HUES6 (cell line): ENCODE results near the gene TLCD1.

ENCODE experiments used
- H3K27ac ChIP-seq: 2 replicates; pipeline ENCODE4 v1.7.0; 2013; ENCODE audit warnings: low read depth, mild to moderate bottlenecking, low read length, inconsistent platforms
- H3K27me3 ChIP-seq: 2 replicates; pipeline ENCODE4 v1.6.1; 2013; ENCODE audit warnings: low read length; ENCODE audit not compliant: control insufficient read depth, insufficient read depth
- H3K36me3 ChIP-seq: 2 replicates; pipeline ENCODE4 v1.6.1; 2013; ENCODE audit warnings: low read length; ENCODE audit not compliant: control insufficient read depth, insufficient read depth
- H3K4me1 ChIP-seq: 2 replicates; pipeline ENCODE4 v1.6.1; 2013; ENCODE audit warnings: low read length; ENCODE audit not compliant: control insufficient read depth, insufficient read depth
- H3K4me3 ChIP-seq: 2 replicates; pipeline ENCODE4 v1.5.1; 2013; ENCODE audit warnings: low read depth, low read length
- H3K9ac ChIP-seq: one replicate; pipeline ENCODE4 v1.6.1; 2013; ENCODE audit warnings: mild to moderate bottlenecking, low read length
- H3K9me3 ChIP-seq: 2 replicates; pipeline ENCODE4 v1.6.1; 2013; ENCODE audit warnings: low read depth, low read length; ENCODE audit not compliant: control insufficient read depth, insufficient read depth

TLCD1 gene

DNA sequence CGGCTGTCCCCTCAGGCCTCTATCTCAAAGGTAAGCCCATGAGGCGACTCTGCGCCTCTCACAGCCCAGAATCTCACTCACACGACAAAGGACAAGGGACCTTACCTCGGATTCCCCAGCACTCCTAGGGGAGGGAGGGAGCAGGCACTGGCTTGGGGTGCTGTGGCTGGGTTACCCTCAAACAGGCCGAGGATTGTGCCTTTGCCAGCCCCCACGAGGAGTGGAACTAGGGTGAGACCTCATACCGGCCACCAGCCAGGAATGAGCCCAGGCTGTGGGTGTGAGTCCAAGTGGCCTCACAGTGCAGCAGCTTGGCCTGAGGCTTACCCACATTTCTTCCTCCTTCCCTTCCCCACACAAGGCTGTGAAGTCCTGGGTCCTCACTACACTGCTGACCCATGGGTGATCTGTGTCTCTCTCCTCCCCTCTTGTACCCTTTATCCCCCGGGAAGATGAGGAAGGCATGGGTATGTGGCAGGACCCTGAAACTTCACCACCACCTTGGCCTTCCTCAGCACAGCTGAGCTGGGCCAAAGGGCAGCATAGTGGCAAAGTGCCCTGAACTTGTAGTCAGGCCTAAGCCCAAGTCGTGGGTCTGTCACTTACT, 20.2 kb downstream of the TLCD1 start:
- Histone ChIP-seq H3K4me1 (peaks cover 8% of the 10 kb centered on the region), H3K9me3 (no peaks in the 10 kb centered on the region), H3K9ac (no peak overlapping the region), H3K4me3 (no peak overlapping the region), H3K36me3 (peaks cover 50% of the 10 kb centered on the region), H3K27ac (no peak overlapping the region), H3K27me3 (no peaks in the 10 kb centered on the region)

- H3K27me3 ChIP-seq, result no peaks in the 10 kb centered on the region
- H3K9me3 ChIP-seq, result no peaks in the 10 kb centered on the region
- H3K4me3 ChIP-seq, result no peak overlapping the region
- H3K36me3 ChIP-seq, result peaks cover 57% of the 10 kb centered on the region
- no peak overlapping the region for H3K27ac ChIP-seq
- no peak overlapping the region for H3K9ac ChIP-seq
- H3K4me1 ChIP-seq, result peaks cover 8% of the 10 kb centered on the region
Observed at GRCh38 chr17:28705074-28705659, 20.9 kb downstream of the TLCD1 start.

GRCh38 chr17:28704219-28704858, 21.7 kb downstream of the TLCD1 start:
- peaks cover 8% of the 10 kb centered on the region for H3K4me1 ChIP-seq
- no peak overlapping the region for H3K4me3 ChIP-seq
- H3K9ac ChIP-seq, result no peak overlapping the region
- no peaks in the 10 kb centered on the region for H3K27me3 ChIP-seq
- peaks cover 65% of the 10 kb centered on the region for H3K36me3 ChIP-seq
- H3K27ac ChIP-seq, result no peak overlapping the region
- no peaks in the 10 kb centered on the region for H3K9me3 ChIP-seq

- Histone ChIP-seq H3K9ac (no peak overlapping the region), H3K27ac (no peak overlapping the region), H3K4me3 (no peak overlapping the region), H3K9me3 (no peaks in the 10 kb centered on the region), H3K36me3 (peaks cover 72% of the 10 kb centered on the region), H3K4me1 (peaks cover 8% of the 10 kb centered on the region), H3K27me3 (no peaks in the 10 kb centered on the region)
Observed at GRCh38 chr17:28703552-28704218, 22.3 kb downstream of the TLCD1 start.

- Histone ChIP-seq H3K9me3 (no peaks in the 10 kb centered on the region), H3K27ac (no peak overlapping the region), H3K4me3 (no peak overlapping the region), H3K36me3 (peaks cover 81% of the 10 kb centered on the region), H3K4me1 (peaks cover 8% of the 10 kb centered on the region), H3K27me3 (no peaks in the 10 kb centered on the region), H3K9ac (no peak overlapping the region)
Observed at GRCh38 chr17:28702752-28703150, 23.3 kb downstream of the TLCD1 start.

GRCh38 chr17:28702026-28702751, 23.8 kb downstream of the TLCD1 start:
- Histone ChIP-seq H3K27me3 (no peaks in the 10 kb centered on the region), H3K9me3 (no peaks in the 10 kb centered on the region), H3K9ac (no peak overlapping the region), H3K4me1 (peaks cover 4% of the 10 kb centered on the region), H3K36me3 (peaks cover 87% of the 10 kb centered on the region), H3K4me3 (no peak overlapping the region), H3K27ac (no peak overlapping the region)

- Histone ChIP-seq H3K9ac (no peak overlapping the region), H3K9me3 (no peaks in the 10 kb centered on the region), H3K4me3 (no peak overlapping the region), H3K4me1 (no peaks in the 10 kb centered on the region), H3K36me3 (peaks cover 94% of the 10 kb centered on the region), H3K27ac (no peak overlapping the region), H3K27me3 (no peaks in the 10 kb centered on the region)
Observed at GRCh38 chr17:28700830-28701492, 25.1 kb downstream of the TLCD1 start.

- Histone ChIP-seq H3K27ac (no peak overlapping the region), H3K4me3 (no peak overlapping the region), H3K36me3 (peaks cover 99% of the 10 kb centered on the region), H3K27me3 (no peaks in the 10 kb centered on the region), H3K4me1 (no peaks in the 10 kb centered on the region), H3K9ac (no peak overlapping the region), H3K9me3 (no peaks in the 10 kb centered on the region)
Observed at GRCh38 chr17:28700278-28700677, 25.8 kb downstream of the TLCD1 start.

GRCh38 chr17:28698253-28698941, 27.6 kb downstream of the TLCD1 start:
- Histone ChIP-seq H3K4me3 (no peak overlapping the region), H3K36me3 (peaks cover 100% of the 10 kb centered on the region), H3K27me3 (no peaks in the 10 kb centered on the region), H3K9me3 (no peaks in the 10 kb centered on the region), H3K9ac (no peak overlapping the region), H3K4me1 (no peaks in the 10 kb centered on the region), H3K27ac (no peak overlapping the region)

GRCh38 chr17:28693869-28694268, 32.2 kb downstream of the TLCD1 start:
- Histone ChIP-seq H3K4me3 (no peak overlapping the region), H3K27me3 (no peaks in the 10 kb centered on the region), H3K27ac (no peak overlapping the region), H3K9ac (no peak overlapping the region), H3K36me3 (peaks cover 93% of the 10 kb centered on the region), H3K9me3 (no peaks in the 10 kb centered on the region), H3K4me1 (no peaks in the 10 kb centered on the region)
